Measurements from ENCODE around the gene CD40LG.

DNA sequence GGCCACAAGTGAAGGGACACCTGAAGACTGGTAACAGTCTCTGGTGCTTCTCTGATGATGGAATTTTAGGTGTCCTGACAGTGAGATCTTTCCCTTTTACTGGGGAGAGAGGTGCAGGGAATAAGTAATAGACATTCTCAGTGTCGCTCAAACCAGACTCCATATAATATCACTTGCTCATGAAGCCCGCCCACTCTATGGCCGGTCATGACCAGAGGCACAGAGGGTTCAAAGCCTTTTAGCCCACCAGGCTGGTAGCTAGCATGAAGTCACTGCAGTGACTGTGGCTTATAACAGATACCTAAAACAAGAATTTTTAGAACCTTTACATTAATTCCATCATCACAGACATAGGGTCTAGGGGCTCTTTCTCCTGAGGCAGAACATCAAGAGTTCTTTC, 2.9 kb downstream of the CD40LG start:
- TF ChIP-seq, protein P1, sequence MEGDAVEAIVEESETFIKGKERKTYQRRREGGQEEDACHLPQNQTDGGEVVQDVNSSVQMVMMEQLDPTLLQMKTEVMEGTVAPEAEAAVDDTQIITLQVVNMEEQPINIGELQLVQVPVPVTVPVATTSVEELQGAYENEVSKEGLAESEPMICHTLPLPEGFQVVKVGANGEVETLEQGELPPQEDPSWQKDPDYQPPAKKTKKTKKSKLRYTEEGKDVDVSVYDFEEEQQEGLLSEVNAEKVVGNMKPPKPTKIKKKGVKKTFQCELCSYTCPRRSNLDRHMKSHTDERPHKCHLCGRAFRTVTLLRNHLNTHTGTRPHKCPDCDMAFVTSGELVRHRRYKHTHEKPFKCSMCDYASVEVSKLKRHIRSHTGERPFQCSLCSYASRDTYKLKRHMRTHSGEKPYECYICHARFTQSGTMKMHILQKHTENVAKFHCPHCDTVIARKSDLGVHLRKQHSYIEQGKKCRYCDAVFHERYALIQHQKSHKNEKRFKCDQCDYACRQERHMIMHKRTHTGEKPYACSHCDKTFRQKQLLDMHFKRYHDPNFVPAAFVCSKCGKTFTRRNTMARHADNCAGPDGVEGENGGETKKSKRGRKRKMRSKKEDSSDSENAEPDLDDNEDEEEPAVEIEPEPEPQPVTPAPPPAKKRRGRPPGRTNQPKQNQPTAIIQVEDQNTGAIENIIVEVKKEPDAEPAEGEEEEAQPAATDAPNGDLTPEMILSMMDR (IDR thresholded peaks at IDR 0.05), result no peak
- no peak for TF ChIP-seq EZH2 (IDR thresholded peaks at IDR 0.05)
